GM12878 (cell line): ENCODE measurements around the gene IL6R.

Experiments
- BRCA1 ChIP-seq: IDR thresholded peaks from 2 replicates; pipeline ENCODE4 v1.6.1; 2011; ENCODE audit warnings: low read depth, low read length, improper control_type of control experiment
- CTCF ChIP-seq, 3 experiments: IDR thresholded peaks in 2 of 3; conservative IDR thresholded peaks in 1 of 3; 2 replicates each; pipeline ENCODE4 v1.5.1; 2011; ENCODE audit warnings: low read depth in 3 of 3, low read length in 3 of 3, mild to moderate bottlenecking in 3 of 3, control low read depth in 2 of 3, moderate library complexity in 2 of 3, inconsistent platforms in 1 of 3, mixed read lengths in 1 of 3; ENCODE audit not compliant: control insufficient read depth in 2 of 3, insufficient read depth in 1 of 3; ENCODE audit errors: extremely low read depth in 1 of 3
- ZBTB11 ChIP-seq: fragments of 450-650 bp; formaldehyde crosslinking; IDR thresholded peaks from 2 replicates; pipeline ENCODE4 v1.5.0; 2022; ENCODE audit warnings: mild to moderate bottlenecking, missing genetic modification characterization

- TF ChIP-seq ZBTB11 (CRISPR knock-in tag) (no peak), BRCA1 (no peak), CTCF (IDR thresholded peaks at IDR 0.05 in 2 of 3, conservative IDR thresholded peaks at IDR 0.05 in 1 of 3; ENCODE audit: control insufficient read depth in 2 of 3, extremely low read depth in 1 of 3, insufficient read depth in 1 of 3, low read depth in 3 of 3, low read length in 3 of 3) (no peak)
Observed at GRCh38 chr1:154453574-154454352, 48.6 kb downstream of the IL6R start.
